Astrocyte (in vitro differentiated cells and primary cell): ENCODE data around the gene PDHA1. TPM values are rescaled to one million over a fixed set of nuclear protein-coding genes. Genes with fewer than 3 reads are reported as not detected.

Experiments used
- DNase-seq: peaks from one replicate; pipeline ENCODE4 v3.0.0-alpha.2; 2010; ENCODE audit warnings: low read depth
- FAIRE-seq: peaks from 2 replicates; lab custom pipeline; 2011; peaks lifted over from hg19 to GRCh38; lab: Jason Lieb, UNC
- H2AFZ ChIP-seq: 2 replicates; pipeline ENCODE4 v1.6.0; 2012; ENCODE audit warnings: low read depth, low read length, inconsistent platforms
- H3K27ac ChIP-seq: 2 replicates; pipeline ENCODE4 v1.5.1; 2011; ENCODE audit warnings: low read depth, low read length, inconsistent platforms
- H3K27me3 ChIP-seq: 2 replicates; pipeline ENCODE4 v1.6.0; 2011; ENCODE audit warnings: low read length, inconsistent platforms; ENCODE audit not compliant: insufficient read depth
- H3K36me3 ChIP-seq: 2 replicates; pipeline ENCODE4 v1.5.1; 2011; ENCODE audit warnings: low read length, inconsistent platforms; ENCODE audit not compliant: insufficient read depth
- H3K4me1 ChIP-seq: 2 replicates; pipeline ENCODE4 v1.5.1; 2011; ENCODE audit warnings: low read length, inconsistent platforms; ENCODE audit not compliant: insufficient read depth
- H3K4me2 ChIP-seq: 2 replicates; pipeline ENCODE4 v1.6.0; 2012; ENCODE audit warnings: low read length, inconsistent platforms
- H3K4me3 ChIP-seq: 2 replicates; pipeline ENCODE4 v1.5.1; 2011; ENCODE audit warnings: low read depth, mild to moderate bottlenecking, low read length, inconsistent platforms; ENCODE audit not compliant: insufficient read depth
- H3K79me2 ChIP-seq: 2 replicates; pipeline ENCODE4 v1.6.0; 2012; ENCODE audit warnings: mild to moderate bottlenecking, low read length, inconsistent platforms; ENCODE audit not compliant: insufficient read depth
- H3K9ac ChIP-seq: 2 replicates; pipeline ENCODE4 v1.6.0; 2012; ENCODE audit warnings: mild to moderate bottlenecking, low read length, inconsistent platforms
- H3K9me3 ChIP-seq: 2 replicates; pipeline ENCODE4 v1.5.1; 2012; ENCODE audit warnings: low read depth, mild to moderate bottlenecking, low read length, inconsistent platforms; ENCODE audit not compliant: insufficient read depth
- H4K20me1 ChIP-seq: 2 replicates; pipeline ENCODE4 v1.6.0; 2012; ENCODE audit warnings: low read length, inconsistent platforms; ENCODE audit not compliant: insufficient read depth
- H3K27ac Mint-ChIP-seq: one replicate; pipeline ENCODE4 v1.8.0; 2021; ENCODE audit warnings: mild to moderate bottlenecking, mixed read lengths; ENCODE audit not compliant: unreplicated experiment
- H3K27me3 Mint-ChIP-seq: one replicate; pipeline ENCODE4 v1.8.0; 2021; ENCODE audit warnings: low read depth, mixed read lengths; ENCODE audit not compliant: unreplicated experiment
- H3K36me3 Mint-ChIP-seq: one replicate; pipeline ENCODE4 v1.8.0; 2021; ENCODE audit warnings: low read depth, mixed read lengths; ENCODE audit not compliant: unreplicated experiment
- H3K4me1 Mint-ChIP-seq: one replicate; pipeline ENCODE4 v1.8.0; 2021; ENCODE audit warnings: low read depth, mixed read lengths; ENCODE audit not compliant: unreplicated experiment
- H3K4me3 Mint-ChIP-seq: one replicate; pipeline ENCODE4 v1.8.0; 2021; ENCODE audit warnings: mild to moderate bottlenecking, moderate library complexity, mixed read lengths; ENCODE audit not compliant: unreplicated experiment
- H3K9me3 Mint-ChIP-seq: one replicate; pipeline ENCODE4 v1.8.0; 2021; ENCODE audit warnings: mild to moderate bottlenecking, mixed read lengths; ENCODE audit not compliant: unreplicated experiment
- EZH2 ChIP-seq: IDR thresholded peaks from 2 replicates; pipeline ENCODE4 v1.6.1; 2012; ENCODE audit warnings: mild to moderate bottlenecking, low read length, inconsistent platforms; ENCODE audit not compliant: insufficient read depth
- total RNA-seq: library from RNA; stranded (reverse); gene quantifications from 2 replicates; pipeline ENCODE4 v1.2.1, GENCODE V29; 2021
- TF ChIP-seq, protein P1 (sequence below): IDR thresholded peaks from 2 replicates; pipeline ENCODE4 v1.5.1; 2011; ENCODE audit warnings: low read depth, mild to moderate bottlenecking, inconsistent platforms, low read length, moderate library complexity; ENCODE audit not compliant: insufficient read depth

Gene PDHA1
- total RNA-seq, 1 donor from 2014 or later = 163 TPM

DNA sequence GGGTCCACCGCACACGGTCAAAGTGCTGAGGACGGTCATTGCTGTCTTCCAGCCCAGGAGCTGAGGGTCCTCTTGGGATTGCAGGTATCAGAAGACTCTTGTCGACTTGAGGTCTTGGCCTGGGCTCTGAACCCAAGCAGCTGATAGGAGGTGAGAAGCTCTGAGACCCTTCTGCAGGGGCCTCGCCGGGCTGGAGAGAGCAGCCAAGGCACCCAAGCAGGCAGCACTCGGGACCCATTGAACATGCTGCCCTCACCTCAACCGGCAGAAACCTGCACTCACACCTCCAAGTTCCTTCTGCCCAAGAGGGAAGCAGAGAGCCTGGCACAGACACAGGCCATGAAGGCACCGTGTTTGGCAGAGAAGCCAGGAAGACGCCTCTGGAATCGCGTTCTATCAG, 34.1 kb downstream of the PDHA1 start:
- no peak for TF ChIP-seq EZH2
- TF ChIP-seq, protein P1, sequence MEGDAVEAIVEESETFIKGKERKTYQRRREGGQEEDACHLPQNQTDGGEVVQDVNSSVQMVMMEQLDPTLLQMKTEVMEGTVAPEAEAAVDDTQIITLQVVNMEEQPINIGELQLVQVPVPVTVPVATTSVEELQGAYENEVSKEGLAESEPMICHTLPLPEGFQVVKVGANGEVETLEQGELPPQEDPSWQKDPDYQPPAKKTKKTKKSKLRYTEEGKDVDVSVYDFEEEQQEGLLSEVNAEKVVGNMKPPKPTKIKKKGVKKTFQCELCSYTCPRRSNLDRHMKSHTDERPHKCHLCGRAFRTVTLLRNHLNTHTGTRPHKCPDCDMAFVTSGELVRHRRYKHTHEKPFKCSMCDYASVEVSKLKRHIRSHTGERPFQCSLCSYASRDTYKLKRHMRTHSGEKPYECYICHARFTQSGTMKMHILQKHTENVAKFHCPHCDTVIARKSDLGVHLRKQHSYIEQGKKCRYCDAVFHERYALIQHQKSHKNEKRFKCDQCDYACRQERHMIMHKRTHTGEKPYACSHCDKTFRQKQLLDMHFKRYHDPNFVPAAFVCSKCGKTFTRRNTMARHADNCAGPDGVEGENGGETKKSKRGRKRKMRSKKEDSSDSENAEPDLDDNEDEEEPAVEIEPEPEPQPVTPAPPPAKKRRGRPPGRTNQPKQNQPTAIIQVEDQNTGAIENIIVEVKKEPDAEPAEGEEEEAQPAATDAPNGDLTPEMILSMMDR = no peak
- no peaks in the 10 kb centered on the region for H4K20me1 ChIP-seq
- no peak overlapping the region for H3K4me3 ChIP-seq
- no peaks in the 10 kb centered on the region for H3K36me3 ChIP-seq
- DNase-seq = no peak
- no peak for FAIRE-seq
- Mint-ChIP-seq H3K36me3 (no peaks in the 10 kb centered on the region), H3K27me3 (no peaks in the 10 kb centered on the region), H3K4me3 (no peak overlapping the region), H3K27ac (no peak overlapping the region), H3K4me1 (no peaks in the 10 kb centered on the region), H3K9me3 (no peaks in the 10 kb centered on the region)
- no peak overlapping the region for H3K4me2 ChIP-seq
- no peak overlapping the region for H3K9ac ChIP-seq
- H3K27me3 ChIP-seq = no peaks in the 10 kb centered on the region
- H2AFZ ChIP-seq = no peak overlapping the region
- no peaks in the 10 kb centered on the region for H3K4me1 ChIP-seq
- no peaks in the 10 kb centered on the region for H3K9me3 ChIP-seq
- no peaks in the 10 kb centered on the region for H3K79me2 ChIP-seq
- H3K27ac ChIP-seq = no peak overlapping the region

DNA sequence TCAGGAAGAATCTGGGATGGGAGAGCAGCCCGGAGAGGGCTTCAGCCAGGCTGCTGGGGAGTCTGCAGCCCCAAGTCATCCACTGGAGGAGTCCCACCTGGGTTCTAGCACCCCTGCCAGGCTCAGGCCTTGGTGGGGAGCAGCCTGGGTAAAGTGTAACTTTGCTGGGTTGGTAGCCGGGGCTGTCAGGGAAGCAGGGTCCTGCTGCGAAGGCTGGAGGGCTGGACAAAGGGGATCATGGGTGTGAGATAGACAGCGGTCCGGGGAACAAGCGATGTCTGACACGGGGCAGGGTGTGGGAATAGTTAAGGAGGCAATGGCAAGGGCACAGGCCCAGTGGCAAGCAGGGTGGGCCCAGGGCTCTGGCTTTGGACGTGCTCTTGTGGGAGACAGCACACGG, 37.6 kb downstream of the PDHA1 start:
- Histone ChIP-seq H3K27me3 (no peaks in the 10 kb centered on the region), H4K20me1 (no peaks in the 10 kb centered on the region), H3K79me2 (no peaks in the 10 kb centered on the region), H3K36me3 (no peaks in the 10 kb centered on the region), H3K4me3 (no peak overlapping the region), H3K27ac (no peak overlapping the region), H2AFZ (no peak overlapping the region), H3K4me1 (no peaks in the 10 kb centered on the region), H3K9ac (no peak overlapping the region), H3K9me3 (no peaks in the 10 kb centered on the region), H3K4me2 (no peak overlapping the region)
- no peaks in the 10 kb centered on the region for H3K4me1 Mint-ChIP-seq
- no peaks in the 10 kb centered on the region for H3K9me3 Mint-ChIP-seq
- H3K27ac Mint-ChIP-seq = no peak overlapping the region
- no peak for DNase-seq
- no peaks in the 10 kb centered on the region for H3K36me3 Mint-ChIP-seq
- H3K27me3 Mint-ChIP-seq = no peaks in the 10 kb centered on the region
- no peak overlapping the region for H3K4me3 Mint-ChIP-seq
- TF ChIP-seq, protein P1 = no peak
- TF ChIP-seq EZH2 = no peak
- FAIRE-seq = no peak

DNA sequence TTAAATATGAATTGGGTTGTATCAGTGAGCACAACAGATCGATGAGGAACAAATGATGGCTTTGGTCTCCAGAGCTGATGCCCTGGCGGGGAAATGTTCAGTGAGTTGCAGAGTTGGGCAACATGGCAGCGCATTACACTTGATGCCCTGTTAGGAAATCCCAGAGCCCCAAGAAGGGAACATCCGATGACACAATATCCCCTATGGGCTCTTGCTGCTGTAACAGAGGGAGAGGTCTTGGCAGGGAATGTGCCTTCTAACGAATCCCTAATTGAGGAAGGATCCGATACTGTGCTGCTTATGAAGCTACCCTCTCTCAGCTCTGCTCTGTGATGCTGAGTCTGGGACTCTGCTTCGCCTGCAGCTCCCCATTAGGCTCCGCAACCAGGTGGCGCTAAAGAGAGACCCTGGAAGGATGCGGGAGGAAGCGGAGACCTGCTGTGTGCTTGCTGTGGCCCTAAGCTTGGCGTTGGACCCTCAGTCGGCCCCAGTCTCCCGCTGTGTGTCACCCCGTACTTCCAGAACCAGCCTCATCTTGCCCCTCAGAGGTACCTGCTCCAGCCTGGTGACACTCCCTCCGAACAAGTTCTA, 38.9 kb downstream of the PDHA1 start:
- H3K4me3 Mint-ChIP-seq = no peak overlapping the region
- H2AFZ ChIP-seq = no peak overlapping the region

More for the DNA sequence above, 38.9 kb downstream of the PDHA1 start:
- no peak overlapping the region for H3K4me3 ChIP-seq
- H3K9me3 Mint-ChIP-seq = no peaks in the 10 kb centered on the region
- H3K36me3 ChIP-seq = no peaks in the 10 kb centered on the region
- H3K27me3 ChIP-seq = no peaks in the 10 kb centered on the region
- no peak for DNase-seq
- no peaks in the 10 kb centered on the region for H3K36me3 Mint-ChIP-seq
- no peak overlapping the region for H3K4me2 ChIP-seq
- H3K27ac ChIP-seq = no peak overlapping the region
- H3K4me1 Mint-ChIP-seq = no peaks in the 10 kb centered on the region
- H4K20me1 ChIP-seq = no peaks in the 10 kb centered on the region
- TF ChIP-seq, protein P1 = peak; percentile 40
- no peak for TF ChIP-seq EZH2
- H3K27ac Mint-ChIP-seq = no peak overlapping the region
- H3K4me1 ChIP-seq = no peaks in the 10 kb centered on the region
- H3K27me3 Mint-ChIP-seq = no peaks in the 10 kb centered on the region
- no peaks in the 10 kb centered on the region for H3K79me2 ChIP-seq
- peak; percentile 34 for FAIRE-seq
- H3K9me3 ChIP-seq = no peaks in the 10 kb centered on the region
- H3K9ac ChIP-seq = no peak overlapping the region
